ENCODE data around the gene TBC1D21. TPM values are rescaled to one million over a fixed set of nuclear protein-coding genes. Genes with fewer than 3 reads are reported as not detected.

Gene TBC1D21
- total RNA-seq, 1 donor from 2014 or later, result not detected

DNA sequence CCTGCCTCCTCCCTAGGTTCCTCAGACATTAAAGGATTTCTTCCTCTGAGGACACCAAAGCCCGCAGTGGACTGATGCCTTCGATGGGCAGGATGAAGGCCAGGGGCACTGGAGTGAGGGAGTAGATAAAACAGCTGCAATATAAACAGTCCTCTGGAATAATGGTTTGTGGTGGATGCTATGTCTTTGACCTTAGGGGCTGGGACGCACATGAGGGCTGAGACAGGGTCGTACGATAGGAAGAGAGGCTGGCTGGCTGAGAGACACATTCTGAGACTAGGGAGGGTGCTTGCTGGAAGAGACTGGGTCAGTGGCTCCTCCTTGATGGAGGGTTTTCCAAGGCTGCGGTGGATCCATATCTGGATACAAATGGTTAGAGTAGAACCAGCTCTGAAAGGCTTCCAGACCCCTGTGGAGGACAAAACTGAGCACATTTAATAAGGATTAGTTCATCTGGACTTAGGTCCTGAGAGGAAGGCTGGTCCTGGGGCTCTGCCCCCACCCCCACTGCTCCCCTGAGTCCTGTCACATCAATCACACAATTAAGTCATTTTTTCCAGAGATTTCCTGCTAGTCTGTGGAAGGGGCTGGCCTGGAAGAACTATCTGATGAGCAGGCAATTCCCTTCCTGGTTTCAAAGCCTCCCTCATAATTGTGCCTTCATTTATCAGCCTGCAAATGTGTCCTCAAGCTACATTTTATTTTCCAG, 15.8 kb downstream of the TBC1D21 start:
- DNase-seq (ENCODE audit: low read depth), result no peak

DNA sequence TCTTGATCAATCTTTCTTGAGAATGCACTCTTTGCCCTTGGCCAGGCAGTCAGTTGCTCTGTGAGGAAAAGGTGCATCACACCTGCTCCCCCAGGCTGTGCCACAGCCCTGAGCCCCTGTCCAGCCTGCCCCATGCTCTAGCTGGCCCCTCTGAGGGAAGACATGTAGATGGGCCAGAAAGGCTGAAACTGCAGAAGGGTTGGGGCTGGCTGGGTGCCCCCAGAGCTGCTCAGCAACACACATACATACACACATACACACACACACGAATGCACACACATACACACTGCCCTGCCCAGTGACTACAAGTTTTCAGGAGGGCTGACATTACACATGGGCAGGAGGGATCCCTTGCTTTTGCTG, 16.4 kb downstream of the TBC1D21 start:
- no peak for DNase-seq (ENCODE audit: low read depth)

DNA sequence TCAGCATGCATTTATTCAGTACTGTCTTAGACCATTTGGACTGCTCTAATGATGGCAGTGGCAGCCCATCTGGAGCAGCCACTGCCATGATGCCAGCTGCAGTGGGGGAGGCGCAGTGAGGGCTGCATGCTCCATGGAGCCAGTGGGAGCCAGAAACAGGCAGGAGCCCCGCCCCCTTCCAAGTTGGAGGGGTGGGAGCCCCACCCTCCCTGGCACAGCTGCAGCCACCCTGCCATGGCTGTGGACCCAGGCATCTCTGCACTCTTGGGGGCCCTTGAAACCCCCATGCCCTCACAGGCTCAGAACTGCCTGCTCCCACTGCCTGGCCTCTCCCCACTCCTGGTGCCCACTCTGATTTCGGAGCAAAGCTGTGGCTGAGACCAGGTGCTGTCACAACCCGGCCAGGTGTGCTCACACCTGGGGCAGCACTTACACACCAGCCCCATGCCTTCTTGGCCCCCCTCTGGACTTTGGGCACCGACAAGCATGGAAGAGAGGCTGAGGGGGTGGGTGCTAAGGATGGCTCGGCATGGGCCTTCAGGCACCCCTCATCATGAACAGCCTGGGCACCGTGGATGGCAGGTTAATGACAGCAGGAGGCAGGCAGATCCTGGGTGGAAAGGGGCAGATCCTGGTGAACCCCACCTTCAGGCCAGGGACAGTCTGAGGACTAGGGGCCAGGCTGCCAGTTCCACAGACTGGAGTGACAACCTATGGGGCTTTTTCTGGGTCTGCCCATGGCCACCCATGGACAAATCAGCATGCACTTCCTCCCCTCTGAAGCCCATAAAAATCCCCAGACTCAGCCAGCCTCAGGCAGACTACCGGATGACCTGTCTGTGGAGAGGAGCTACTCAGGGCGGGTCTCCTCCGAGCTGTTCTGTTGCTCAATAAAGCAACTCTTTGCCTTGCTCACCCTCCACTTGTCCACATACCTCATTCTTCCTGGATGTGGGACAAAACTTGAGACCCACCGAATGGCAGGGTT, 18.3 kb downstream of the TBC1D21 start:
- DNase-seq (ENCODE audit: low read depth), result no peak

DNA sequence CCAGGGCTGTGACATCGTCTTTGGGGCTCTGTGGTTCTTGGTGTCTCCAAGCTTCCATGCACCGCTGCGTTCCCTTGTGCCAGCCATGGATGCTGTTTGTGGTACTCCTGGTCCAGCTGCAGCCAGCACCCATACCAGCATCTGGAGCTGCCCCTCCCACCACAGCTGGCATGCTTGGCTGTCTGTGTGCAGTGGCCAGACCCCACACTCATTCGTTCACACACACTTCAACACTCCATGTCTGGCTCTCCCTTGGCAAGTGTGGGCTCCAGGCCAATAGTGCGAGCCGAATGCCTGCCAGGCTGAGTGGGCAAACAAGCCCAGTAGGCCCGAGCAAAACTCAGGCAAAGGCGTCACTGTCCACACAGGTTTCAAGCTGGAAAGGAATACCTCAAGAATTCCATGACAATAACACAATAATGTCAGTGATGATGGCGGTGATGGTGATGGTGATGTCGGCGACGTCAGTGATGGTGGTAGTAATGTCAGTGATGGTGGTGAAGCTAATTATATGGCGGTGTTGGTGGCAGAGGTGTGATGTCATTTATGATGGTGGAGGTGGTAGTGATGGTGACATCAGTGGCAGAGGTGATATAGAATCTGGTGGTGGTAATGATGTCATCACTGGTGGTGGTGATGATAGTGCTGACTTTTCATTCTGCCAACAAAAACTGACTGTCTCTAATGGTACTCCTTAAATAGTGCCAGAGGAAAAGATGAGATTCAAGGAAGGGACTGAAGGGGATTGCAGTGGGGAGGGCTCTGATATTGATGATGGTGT, 19.3 kb downstream of the TBC1D21 start:
- DNase-seq (ENCODE audit: low read depth), result no peak

DNA sequence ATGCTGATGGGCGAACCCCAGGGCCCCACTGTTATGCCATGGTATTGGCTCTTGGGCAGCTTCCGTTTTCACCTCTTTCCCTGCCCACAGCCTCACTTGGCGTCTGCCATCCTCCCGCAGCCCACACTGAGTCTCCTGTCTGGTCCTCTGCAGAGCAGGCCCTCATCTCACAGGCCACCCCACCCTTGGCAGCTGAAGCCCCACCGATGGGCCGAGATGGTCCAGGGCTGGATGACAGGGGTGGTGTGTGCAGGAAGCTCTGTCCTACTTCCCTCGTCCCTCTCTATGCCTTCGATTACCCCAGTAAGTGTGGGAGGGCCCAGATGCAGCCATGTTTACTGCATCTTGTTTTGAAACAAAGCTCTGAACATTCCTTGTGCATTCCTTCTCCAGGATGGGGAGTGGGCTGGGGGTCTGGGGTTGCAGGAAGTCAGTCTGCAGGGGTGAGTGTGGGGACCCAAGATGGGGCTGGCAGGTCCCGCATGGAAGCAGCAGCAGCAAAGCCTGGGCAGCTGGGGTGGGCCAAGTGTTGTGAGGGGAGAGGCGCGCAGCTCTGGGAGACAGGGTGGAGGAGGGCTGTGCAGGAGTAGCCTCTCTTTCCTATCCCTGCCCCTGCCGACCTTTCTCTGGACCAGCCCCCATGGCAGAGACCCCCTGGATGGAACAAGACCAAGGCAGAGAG, 20.9 kb downstream of the TBC1D21 start:
- DNase-seq (ENCODE audit: low read depth), result no peak

DNA sequence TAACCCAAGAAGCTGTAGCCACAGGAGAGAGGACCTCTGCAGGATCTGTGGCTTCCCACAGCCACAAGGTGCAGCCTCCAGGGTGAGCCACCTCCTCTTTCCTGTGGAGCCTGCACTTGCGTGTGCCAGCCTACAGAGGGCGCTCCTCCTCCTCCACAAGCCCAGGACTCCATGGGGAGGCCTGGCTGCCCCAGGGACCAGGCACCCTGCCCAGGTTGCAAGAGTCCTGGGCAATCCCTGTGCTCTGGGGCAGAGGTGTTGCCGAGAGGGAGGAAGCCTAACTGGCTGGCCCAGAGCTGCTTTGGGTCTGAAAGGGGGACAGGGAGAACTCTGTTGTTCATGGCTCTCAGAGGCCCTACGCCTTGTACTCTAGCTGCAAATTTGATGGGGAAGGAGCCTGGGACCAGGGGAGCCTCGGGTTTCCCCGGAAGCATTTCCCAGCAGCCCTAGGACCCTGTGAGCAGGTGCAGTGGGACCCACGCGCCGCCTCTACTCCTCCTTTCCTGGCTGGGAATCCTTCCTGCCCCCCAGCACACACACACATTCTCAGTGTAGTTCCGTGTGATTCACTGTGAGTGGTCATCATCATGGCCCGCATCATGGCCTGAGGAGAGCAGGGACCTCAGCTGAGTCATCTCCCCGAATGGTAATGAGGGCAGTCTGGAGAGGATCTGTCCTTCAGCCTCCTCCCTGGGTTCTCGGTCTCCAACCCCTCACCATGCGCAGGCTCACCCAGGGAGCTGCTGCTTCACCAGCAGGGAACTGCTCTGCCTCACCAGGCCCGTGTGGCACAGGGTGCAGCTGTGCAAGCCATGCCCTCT, 24.3 kb downstream of the TBC1D21 start:
- peak; percentile 82 for DNase-seq (ENCODE audit: low read depth)

DNA sequence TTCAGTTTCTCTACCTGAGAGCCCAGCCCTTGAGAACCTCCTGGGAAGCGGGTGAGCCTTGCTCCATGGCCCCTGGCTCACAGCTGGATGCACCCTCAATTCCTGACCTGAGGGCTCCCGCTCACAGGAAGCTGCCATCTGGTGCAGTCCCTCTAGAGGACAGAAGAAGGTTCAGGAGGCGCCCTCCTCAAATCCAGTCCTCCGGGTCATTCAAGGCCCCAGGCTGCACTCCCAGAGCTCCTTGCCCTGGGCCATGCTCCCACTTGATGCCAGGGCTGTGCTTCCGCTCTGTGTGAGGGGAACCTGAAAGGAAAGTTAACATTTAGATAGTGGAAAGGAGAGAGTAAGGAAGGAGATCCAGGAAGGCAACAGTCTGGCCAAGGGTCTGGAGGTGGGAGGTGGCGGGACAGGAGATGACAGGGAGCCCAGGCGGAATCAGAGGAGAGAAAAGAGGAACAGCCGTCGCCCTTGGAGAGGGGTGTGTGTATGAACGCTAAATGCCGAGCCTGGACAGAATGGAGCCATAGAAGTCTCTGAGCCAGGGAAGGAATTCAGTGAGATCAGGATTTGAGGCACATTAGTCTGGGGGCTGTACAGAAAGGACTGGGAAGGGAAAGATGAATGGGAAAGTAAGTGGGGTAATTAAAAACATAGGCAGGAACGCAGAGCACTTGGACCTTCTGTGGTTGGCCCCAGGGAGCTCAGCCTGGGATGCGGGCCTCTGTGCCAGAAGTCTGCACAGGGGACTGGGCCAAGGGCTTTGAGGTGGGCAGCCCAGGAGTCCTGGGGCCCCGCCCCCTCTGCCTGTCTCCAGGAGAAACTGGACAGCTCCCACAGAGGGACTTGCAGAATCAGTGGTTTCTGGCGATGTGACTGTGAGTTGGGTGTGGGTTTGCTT, 26.1 kb downstream of the TBC1D21 start:
- DNase-seq (ENCODE audit: low read depth), result no peak

DNA sequence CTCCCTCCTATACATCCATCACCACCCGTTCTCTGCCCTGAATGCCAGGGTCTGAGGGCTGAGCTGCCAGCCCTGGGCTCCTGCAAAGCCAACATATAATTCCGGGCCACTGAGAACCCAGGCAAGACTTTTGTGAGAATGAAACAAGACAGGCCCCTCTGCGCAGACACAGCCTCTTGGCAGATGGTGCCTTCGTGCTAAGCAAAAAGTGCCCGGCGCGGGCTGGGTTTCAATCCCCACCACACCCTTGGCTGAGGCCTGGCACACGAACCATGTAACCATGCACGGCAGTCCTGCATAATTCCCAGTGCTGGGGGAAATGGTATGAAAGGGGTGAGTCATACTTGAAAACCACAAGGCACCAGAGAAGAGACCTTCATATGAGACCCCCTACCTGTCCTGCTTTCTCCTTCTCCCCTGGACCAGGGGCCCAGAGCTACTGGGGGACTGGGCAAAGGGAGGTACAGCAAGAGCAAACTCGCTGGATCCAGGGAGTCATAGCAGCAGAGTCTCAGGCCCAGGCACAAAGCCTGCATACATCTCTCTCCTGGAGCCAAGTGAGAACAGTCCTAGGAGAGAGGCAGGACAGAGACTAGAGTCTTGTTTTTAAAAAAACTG, 26.8 kb downstream of the TBC1D21 start:
- DNase-seq (ENCODE audit: low read depth), result no peak

DNA sequence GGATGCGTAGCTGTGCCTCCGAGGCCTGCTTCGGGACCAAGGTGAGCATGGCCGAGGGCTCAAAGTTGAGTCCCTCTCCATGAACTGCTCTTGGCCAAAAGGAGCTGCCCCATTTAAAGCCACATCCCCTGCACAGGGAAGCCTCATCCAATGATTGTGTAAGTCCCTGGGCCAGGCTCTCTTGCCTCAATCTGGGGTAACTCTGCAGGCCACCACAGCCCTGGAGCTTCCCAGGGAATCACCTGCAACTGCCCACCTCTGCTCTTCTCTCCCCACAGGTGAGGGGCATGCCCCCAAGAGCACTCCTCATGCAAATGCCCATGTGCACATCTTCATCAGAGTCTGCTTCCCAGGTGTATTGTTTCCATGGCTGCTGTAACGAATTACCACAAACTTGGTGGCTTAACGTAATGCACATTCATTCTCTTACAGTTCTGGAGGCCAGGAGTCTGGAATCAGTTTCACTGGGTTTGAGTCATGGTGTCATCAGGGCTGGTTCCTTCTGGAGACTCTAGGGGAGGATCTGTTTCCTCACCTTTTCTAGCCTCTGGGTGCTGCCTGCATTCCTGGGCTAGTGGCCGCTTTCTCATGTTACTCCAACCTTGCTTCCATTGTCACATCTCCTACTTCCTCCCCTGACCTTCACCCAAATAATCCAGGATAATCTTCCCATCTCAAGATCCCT, 27.9 kb downstream of the TBC1D21 start:
- no peak for DNase-seq (ENCODE audit: low read depth)

DNA sequence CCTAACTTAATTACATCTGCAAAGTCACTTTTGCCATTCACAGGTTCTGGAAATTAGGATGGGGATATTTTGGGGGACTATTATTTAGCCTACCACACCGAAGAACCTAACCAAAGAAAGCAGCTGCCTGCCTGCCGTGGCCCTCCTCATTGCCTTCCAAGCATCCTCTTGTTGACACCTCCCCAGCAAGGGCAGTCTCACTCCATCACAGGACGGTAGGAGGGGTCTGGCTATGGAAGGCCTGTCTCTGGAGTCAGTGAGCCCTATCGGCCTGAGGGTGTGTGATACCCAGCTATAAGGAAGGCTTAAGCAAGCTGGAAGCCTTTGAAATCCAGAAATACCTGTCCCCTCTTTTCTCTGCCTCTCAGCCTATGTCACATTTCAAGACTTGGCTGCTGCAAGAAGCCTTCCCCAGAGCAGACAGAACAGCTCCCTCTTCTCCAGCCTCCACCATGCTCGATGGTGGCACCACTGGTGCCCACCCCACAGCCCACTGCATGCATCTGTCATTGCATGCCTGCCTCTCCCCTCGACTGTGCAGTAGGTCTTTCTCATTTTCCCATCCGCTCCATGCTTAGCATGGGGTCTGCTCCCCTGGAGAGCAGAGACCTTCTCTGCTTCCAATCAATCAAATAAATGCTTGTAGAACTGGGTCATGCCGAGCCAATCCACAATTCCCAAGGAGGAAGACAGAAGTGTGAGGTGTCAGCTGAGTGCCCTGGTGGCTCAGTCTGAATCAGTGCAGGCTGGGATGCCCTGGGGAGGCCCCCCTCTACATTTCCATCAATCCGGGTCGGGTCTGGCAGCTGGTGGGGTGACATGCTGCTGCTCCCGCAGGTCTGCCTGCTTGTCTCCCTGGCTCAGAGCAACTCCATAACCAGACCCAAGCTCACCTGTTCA, 29.0 kb downstream of the TBC1D21 start:
- DNase-seq (ENCODE audit: low read depth), result no peak

DNA sequence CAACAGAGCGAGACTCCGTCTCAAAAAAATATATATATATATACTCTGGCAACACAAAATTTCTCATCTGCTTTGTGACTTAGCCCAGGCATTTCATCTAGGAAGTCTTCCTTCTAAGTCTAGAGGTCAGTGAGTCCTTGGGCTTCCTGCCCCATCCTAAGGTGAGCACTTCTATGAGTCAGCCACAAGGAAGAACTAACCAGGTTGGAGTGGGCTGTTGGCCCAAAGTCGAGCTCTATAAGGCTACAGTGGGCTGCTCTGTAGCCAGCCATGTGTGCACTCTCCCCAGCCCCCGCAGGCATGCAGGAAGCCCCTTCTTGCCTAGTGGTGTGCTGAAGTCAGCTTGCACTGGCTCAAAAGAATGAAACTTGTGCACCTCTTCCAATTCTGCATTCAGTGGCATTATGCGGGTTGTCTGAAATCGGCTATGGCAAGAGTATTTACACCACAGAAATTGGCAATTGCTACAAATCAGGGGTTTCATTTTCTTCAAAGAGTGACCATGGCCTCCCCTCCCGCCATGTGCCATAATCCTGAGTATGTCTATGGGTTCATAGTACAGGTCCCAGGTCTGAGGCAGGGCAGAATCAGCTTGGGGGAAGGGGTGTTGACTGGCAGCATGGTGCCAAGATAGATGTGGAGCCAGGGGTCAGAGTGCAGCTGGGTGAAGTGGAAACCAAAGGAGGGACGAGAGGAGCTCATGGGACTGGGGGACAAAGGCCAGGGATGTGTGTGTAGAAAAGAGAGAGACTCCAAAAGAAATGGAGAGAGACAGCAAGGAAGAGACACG, 30.9 kb downstream of the TBC1D21 start:
- DNase-seq (ENCODE audit: low read depth), result no peak

DNA sequence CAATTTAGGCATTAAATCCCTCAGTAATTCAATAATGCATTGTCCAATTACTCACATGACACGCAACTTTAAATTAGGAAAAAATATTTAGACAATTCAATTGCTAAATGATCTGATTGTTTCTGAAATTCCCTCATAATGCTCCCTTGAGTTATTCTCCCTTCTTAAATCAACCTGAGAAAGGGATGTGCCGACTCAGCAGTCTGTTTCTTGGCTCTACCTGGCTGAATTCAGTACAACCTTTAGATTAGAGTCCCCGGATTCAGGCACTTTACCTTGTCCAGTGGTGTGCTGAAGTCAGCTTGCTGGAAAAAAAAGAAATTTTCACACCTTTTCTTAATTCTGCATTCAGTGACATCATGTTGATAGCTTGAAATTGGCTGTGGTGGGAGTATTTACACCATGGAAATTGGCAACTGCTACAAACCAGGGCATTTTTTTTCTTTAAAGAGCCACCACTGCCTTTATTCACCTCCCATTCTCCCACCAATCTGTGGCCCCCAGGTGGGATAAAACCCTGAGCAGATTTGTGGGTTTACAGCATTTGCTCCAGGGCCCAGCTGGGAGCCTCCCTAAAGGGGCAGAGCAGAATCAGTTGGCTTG, 32.0 kb downstream of the TBC1D21 start:
- DNase-seq (ENCODE audit: low read depth), result no peak

DNA sequence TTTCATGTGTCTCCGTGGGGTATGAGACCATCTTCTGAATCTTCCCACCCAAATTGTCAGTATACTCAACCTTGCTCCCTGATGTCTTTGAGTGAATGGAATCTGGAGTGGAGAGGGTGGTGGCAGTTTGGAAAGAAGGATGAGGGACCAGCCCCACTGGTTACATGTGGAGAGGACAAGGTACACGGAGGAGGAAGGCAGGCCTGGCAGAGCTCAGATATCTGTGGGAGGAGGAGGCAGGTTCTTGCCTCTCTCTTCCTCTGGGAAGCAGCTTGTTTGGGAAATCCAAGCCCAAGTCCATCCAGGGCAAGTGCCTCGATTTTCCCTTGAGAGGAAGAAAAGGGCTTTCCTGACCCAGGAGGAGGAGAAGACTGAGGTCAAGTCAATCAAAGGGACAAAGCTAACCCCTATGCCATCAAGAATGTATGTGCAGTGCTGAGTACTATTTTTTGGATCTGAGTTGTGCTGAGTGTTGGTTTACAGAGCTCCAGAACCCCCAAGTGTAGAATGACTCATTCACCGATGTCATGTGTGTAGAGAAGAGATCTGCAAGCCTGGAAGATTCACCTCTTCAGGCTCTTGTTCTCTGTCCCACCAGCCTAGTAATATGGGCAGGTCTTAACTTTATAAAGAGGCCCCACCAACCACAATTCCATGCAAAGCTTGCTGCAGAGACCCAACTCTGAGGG, 33.1 kb downstream of the TBC1D21 start:
- DNase-seq (ENCODE audit: low read depth), result no peak

DNA sequence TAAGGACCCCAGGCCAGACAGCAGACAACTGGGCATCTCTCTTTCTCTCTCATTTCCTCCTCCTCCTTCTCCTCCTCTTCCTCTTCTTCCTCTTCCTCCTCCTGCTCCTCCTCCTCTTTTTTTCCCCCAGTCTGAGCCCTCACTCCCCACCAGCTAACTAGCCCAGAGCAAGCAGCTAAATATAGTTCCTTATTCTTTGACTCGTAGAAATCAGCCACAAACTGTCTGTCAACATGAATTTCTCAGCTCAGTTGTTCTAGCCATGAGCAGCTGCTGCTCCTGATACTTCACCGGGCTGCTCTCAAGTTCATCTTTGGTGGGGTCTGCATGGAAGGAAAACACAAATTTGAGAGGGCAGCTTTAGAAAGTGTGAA, 33.7 kb downstream of the TBC1D21 start:
- no peak for DNase-seq (ENCODE audit: low read depth)

DNA sequence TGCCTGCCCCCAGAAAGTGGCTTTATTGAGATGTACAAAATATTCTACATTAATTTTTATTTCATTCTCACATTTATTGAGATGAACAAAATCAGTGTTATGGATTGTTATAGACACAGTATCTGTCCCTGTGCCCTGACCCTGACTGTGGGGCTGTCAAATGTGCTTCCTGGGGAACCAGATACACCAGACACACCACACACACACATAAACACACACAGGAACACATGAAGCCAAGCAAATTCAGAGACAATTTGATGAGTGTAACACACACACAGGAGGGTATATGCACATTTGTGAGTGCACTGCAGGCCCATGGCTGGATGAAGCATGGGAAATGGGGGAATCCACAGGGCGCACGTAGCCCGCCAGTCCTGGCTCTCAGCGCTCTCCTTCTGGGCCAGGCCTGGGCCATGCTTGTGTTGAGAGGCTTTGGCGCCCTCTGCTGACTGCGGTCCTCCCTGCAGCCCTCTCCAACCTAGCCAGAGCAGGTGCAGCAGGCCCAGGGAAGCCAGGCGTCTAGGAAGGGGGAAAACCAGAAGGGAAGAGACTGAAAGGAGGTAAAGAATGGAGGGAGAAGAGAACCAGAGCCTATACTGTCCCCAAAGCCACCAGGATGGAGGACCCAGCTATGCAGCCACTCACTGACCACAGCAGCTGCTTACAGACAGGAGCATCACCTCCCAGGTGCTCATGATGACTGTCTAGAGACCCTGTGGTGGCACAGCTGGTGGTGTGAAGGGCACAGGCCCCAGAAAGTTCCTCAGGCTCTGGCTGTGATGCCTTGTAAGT, 34.9 kb downstream of the TBC1D21 start:
- peak; percentile 38 for DNase-seq (ENCODE audit: low read depth)

Measured in renal cortical epithelial cell (primary cell).